HTR-8/SVneo (cell line): Measurements from ENCODE around the gene UNC45A.
A peak's percentile ranks its signal among the peaks of the same experiment; 100 is the strongest.

Experiments used
- DNase-seq: peaks from one replicate; pipeline ENCODE4 v3.0.0; 2011; ENCODE audit warnings: low spot score, mixed read lengths; ENCODE audit not compliant: insufficient read length
- FAIRE-seq: peaks from 2 replicates; lab custom pipeline; 2011; peaks lifted over from hg19 to GRCh38; lab: Jason Lieb, UNC

Gene UNC45A

GRCh38 chr15:90989040-90989768 lies 54.1 kb downstream of the UNC45A start:
- no peak for FAIRE-seq
- DNase-seq = no peak

GRCh38 chr15:90990446-90990845 lies 55.4 kb downstream of the UNC45A start:
- FAIRE-seq (no peak), DNase-seq (no peak)

DNA sequence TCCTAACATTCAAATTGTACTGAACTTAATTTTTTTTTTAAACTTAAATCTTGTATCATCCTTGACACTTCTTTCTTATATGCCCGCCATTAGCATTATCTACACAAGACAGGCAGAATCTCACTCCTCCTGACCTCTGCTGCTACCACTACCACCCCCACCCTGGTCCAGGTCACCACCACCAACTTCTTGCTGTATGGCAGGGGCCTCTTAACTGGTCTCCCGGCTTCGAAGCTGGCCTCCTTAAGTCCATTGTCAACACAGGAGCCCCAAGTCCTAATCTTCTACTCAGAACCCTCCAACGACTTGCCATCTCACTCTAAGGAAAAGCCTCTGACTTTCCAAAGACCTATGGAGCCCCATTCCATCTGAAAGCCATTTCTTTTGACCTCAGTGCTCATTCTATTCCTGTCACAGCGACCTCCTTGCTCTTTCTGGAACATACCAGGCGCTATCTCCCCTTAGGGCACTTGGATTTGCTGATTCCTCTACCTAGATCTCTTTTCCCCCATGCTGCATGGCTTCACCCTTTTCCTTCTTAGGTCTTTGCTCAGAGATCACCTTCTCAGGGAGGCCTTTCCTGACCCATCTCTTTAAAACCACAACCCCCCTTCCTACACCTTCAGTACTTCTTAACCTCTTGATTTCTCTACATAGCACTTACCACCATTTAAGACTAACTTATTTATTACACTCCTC lies 56.7 kb downstream of the UNC45A start:
- FAIRE-seq = no peak
- DNase-seq = no peak

DNA sequence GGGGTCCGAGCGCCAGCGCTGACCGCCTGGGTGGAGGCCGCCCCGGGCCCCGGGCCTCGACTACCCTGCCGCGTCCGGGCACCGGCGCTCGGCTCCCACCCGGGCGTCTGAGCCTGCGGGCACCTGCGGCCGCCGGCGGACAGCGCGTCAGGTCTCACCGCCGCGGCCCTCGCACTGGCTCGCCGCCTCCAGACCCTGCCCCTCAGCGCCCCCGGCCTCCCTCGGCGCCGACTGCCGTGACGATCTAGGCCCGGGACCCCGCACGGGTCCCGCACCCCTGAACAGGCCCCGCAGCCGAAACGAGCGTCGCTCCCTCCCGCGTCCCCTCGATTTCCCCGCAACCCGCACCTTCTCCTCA lies 59.0 kb downstream of the UNC45A start:
- DNase-seq (no peak), FAIRE-seq (no peak)

DNA sequence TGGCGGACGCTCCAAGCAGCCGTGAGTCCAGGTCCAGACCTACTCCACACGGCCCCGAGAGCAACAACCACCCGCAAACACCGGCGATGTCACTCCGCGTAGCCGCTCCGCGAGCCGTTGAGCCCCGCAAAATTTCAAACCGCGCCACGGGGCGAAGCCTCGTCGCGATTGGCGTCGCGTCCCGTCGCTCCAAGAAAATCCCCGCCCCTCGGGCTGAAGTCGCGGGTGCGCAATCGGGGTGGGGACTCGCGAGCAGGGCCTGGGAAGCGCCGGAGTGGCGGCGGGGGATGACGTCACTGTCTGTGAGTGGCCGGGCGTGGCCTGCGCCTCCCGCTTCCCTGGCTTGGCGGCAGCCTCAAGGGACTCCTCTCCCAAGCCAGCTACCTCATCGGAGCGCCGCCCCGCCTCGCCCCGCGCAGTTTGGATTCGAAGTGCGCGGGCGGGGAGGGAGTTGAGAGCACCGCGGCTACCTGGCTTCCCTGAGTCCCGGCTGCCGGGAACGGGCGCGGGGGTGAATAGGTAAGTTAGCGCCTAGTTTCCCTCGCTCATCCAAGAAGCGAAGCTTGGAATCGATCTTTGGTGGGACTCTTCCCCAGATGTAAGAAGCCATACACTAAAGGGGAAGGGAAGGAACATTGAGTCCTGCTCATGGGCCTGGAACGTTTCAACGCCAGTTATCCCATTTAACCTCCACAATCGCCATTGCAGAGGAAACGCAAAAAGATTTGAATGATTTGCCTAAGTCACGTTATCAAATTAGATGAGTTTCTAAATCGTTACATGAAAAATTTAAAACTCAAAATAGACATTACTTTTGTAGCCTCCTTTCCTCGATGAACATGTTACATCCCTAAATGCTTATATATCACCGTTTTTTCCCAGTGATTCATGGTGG lies 59.6 kb downstream of the UNC45A start, which contains the start of gene PRC1:
TSS of gene PRC1 (minus strand) at position 119 of the 895 bp plus-strand sequence. CDS start at position 1, 118 bp downstream.
- FAIRE-seq = peak; percentile 95
- DNase-seq = peak; percentile 97

DNA sequence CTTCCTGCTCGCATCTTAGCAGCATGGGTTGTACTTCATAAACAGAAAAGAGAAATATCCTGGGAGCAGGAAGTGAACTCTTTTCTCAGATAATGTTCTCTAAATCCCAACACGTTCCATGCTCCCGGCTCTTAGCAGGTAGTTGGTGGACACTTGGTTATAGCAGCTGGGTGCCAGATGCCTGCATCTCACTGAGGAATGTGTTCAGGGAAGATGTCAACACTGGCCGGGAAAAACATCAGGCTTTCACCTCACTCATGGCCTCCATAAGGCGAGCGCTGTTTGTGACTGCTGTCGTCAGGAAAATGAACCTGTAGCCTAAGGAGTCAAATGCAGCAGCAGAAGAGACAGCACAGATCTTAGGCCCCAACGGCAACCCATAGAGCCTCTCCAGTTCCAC lies 63.7 kb downstream of the UNC45A start:
- no peak for FAIRE-seq
- DNase-seq = no peak

- DNase-seq = no peak
- no peak for FAIRE-seq
Measured at GRCh38 chr15:91001209-91001608, 66.1 kb downstream of the UNC45A start.
